ENCODE results near the gene FAT1.

The FAT1 gene

GRCh38 chr4:186619088-186619487 lies 104.6 kb downstream of the FAT1 start:
- DNase-seq (ENCODE audit: low spot score) = no peak

GRCh38 chr4:186617921-186618320 lies 105.7 kb downstream of the FAT1 start:
- no peak for DNase-seq (ENCODE audit: low spot score)

- DNase-seq (ENCODE audit: low spot score) = no peak
Measured at GRCh38 chr4:186607490-186607889, 116.2 kb downstream of the FAT1 start.

GRCh38 chr4:186606591-186606992 lies 117.1 kb downstream of the FAT1 start:
- no peak for DNase-seq (ENCODE audit: low spot score)

GRCh38 chr4:186605261-186605865 lies 118.3 kb downstream of the FAT1 start:
- no peak for DNase-seq (ENCODE audit: low spot score)

GRCh38 chr4:186604124-186604807 lies 119.4 kb downstream of the FAT1 start:
- no peak for DNase-seq (ENCODE audit: low spot score)

- no peak for DNase-seq (ENCODE audit: low spot score)
Measured at GRCh38 chr4:186602978-186603377, 120.7 kb downstream of the FAT1 start.

GRCh38 chr4:186599483-186599882 lies 124.2 kb downstream of the FAT1 start:
- no peak for DNase-seq (ENCODE audit: low spot score)

GRCh38 chr4:186598686-186599085 lies 125.0 kb downstream of the FAT1 start:
- no peak for DNase-seq (ENCODE audit: low spot score)

GRCh38 chr4:186596850-186597390 lies 126.7 kb downstream of the FAT1 start:
- DNase-seq (ENCODE audit: low spot score) = no peak

- DNase-seq (ENCODE audit: low spot score) = no peak
Measured at GRCh38 chr4:186596346-186596745, 127.3 kb downstream of the FAT1 start.

- DNase-seq (ENCODE audit: low spot score) = no peak
Measured at GRCh38 chr4:186593587-186593973, 130.1 kb downstream of the FAT1 start.

- DNase-seq (ENCODE audit: low spot score) = no peak
Measured at GRCh38 chr4:186592966-186593586, 130.6 kb downstream of the FAT1 start.

GRCh38 chr4:186592445-186592844 lies 131.2 kb downstream of the FAT1 start:
- no peak for DNase-seq (ENCODE audit: low spot score)

- DNase-seq (ENCODE audit: low spot score) = no peak
Measured at GRCh38 chr4:186591651-186592050, 132.0 kb downstream of the FAT1 start.

- DNase-seq (ENCODE audit: low spot score) = no peak
Measured at GRCh38 chr4:186588503-186588902, 135.2 kb downstream of the FAT1 start.

GRCh38 chr4:186587416-186588018 lies 136.1 kb downstream of the FAT1 start:
- no peak for DNase-seq (ENCODE audit: low spot score)

- no peak for DNase-seq (ENCODE audit: low spot score)
Measured at GRCh38 chr4:186586205-186586604, 137.5 kb downstream of the FAT1 start.

GRCh38 chr4:186584912-186585311 lies 138.7 kb downstream of the FAT1 start:
- DNase-seq (ENCODE audit: low spot score) = no peak

GRCh38 chr4:186581421-186581820 lies 142.2 kb downstream of the FAT1 start:
- DNase-seq (ENCODE audit: low spot score) = no peak

GRCh38 chr4:186580669-186581068 lies 143.0 kb downstream of the FAT1 start:
- DNase-seq (ENCODE audit: low spot score) = no peak

GRCh38 chr4:186570193-186570996 lies 153.3 kb downstream of the FAT1 start:
- DNase-seq (ENCODE audit: low spot score) = no peak

All from HuH-7.5 (cell line).